OCI-LY3 (cell line): ENCODE results near the gene ETV4.

ENCODE experiments used
- H2AFZ ChIP-seq: fragments of 200-600, 300-600 bp; shearing (Covaris generic); 2 replicates; pipeline ENCODE4 v1.6.0; 2014; ENCODE audit warnings: antibody characterized with exemption, low read depth, low read length
- H3K27ac ChIP-seq: fragments of 200-600, 300-600 bp; sonication (generic); 2 replicates; pipeline ENCODE4 v1.5.1; 2014; ENCODE audit warnings: mild to moderate bottlenecking, low read length, moderate library complexity, mixed read lengths
- H3K27me3 ChIP-seq: fragments of 200-600, 300-600 bp; sonication (generic); 2 replicates; pipeline ENCODE4 v1.6.1; 2014; ENCODE audit warnings: low read depth, low read length, mixed read lengths
- H3K36me3 ChIP-seq: fragments of 200-600, 300-600 bp; sonication (generic); replicated peaks from 2 replicates; pipeline ENCODE3; 2014; ENCODE audit warnings: low read depth, low read length, mixed read lengths
- H3K4me1 ChIP-seq: fragments of 300-600, 200-600 bp; sonication (generic); 2 replicates; pipeline ENCODE4 v1.6.1; 2014; ENCODE audit warnings: low read length, mixed read lengths
- H3K4me2 ChIP-seq: fragments of 200-600, 300-600 bp; sonication (generic); 2 replicates; pipeline ENCODE4 v1.6.1; 2014; ENCODE audit warnings: low read length, mixed read lengths
- H3K4me3 ChIP-seq: fragments of 300-600, 200-600 bp; sonication (generic); 2 replicates; pipeline ENCODE4 v1.5.1; 2014; ENCODE audit warnings: antibody characterized with exemption, mild to moderate bottlenecking, low read length, moderate library complexity
- H3K79me2 ChIP-seq: fragments of 300-600, 200-600 bp; shearing (Covaris generic); 2 replicates; pipeline ENCODE4 v1.6.1; 2014; ENCODE audit warnings: mild to moderate bottlenecking, low read length, mixed read lengths
- H3K9ac ChIP-seq: fragments of 300-600, 200-600 bp; shearing (Covaris generic); 2 replicates; pipeline ENCODE4 v1.6.0; 2014; ENCODE audit warnings: mild to moderate bottlenecking, low read length, moderate library complexity
- H3K9me3 ChIP-seq: fragments of 200-600, 300-600 bp; shearing (Covaris generic); 2 replicates; pipeline ENCODE4 v1.6.1; 2014; ENCODE audit warnings: low read length, mixed read lengths; ENCODE audit not compliant: insufficient read depth
- H4K20me1 ChIP-seq: fragments of 200-600, 300-600 bp; sonication (generic); 2 replicates; pipeline ENCODE4 v1.6.1; 2016; ENCODE audit warnings: low read length, mixed read lengths; ENCODE audit not compliant: insufficient read depth
- EZH2phosphoT487 ChIP-seq: fragments of 200-600 bp; shearing (Covaris generic); IDR thresholded peaks from 2 replicates; pipeline ENCODE4 v1.6.1; 2018; ENCODE audit warnings: antibody characterized with exemption, mixed run types, low read depth
- TF ChIP-seq, protein P1 (sequence below): fragments of 200-600, 300-600 bp; sonication (generic); IDR thresholded peaks from 2 replicates; pipeline ENCODE4 v1.5.1; 2014; ENCODE audit warnings: antibody characterized with exemption, low read length, low read depth

ETV4 gene

DNA sequence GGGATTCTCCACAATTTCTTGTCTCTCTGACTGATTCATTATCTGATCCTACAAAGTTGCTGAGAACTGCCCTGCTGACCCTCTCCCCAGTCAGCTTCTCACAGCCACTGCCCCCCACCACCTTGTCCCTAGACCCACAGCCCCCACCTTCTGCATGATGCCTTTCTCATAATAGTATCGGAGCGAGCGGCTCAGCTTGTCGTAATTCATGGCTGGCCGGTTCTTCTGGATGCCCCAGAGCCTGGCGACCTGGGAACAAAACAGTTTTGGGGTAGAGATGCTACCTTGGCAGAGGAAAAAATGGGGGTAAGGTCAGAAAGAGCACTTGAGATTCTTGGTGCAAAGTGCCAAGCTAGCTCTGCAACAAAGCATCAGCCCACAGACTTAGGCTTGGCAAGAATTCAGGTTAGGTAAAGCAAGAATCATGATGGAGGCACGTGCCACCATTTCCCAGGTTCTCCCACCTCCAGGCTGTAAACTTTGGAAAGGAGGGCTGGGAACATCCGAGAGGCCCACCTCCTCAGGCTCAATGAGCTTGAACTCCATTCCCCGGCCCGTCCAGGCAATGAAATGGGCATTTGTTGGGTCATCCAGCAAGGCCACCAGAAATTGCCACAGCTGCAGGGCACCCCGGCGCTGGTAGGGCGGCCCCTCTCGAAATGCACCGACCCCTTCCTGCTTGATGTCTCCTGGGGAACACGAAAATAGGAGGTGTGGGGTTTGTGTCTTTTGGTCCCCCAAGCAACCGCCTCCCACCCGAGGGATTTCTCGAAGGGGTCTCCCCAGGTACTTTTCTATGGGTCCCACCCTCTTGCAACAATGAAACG lies 16.9 kb downstream of the ETV4 start:
- no peak overlapping the region for H3K9ac ChIP-seq

DNA sequence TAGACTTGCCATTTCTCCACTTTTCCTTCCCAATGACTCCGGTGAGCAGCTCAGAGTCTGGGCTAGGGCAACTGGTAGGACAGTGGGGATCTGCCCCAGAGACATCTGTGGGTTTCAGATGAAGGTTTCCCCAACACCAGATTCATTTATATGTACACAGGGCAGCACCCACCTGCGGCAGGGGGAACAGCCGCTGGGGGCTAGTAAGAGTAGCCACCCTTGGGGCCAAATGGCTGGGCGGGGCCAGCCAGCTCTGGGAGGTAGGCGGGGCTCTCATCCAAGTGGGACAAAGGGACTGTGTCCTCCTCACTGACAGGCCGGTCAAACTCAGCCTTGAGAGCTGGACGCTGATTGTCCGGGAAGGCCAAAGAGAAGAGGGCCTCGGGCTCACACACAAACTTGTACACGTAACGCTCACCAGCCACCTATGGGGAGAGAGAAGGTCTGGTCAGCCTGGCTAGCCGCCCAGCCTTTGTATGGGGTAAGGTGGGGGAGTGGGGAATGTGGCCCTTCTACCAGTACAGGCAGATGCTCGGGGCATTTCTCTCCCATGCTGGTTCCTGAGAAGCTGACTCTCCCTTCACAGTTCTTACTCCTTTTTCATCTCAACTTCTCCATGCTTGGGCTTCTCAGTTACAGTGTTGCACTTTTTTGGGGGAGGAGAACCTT lies 17.7 kb downstream of the ETV4 start:
- Histone ChIP-seq H3K9me3 (no peaks in the 10 kb centered on the region), H3K4me2 (no peak overlapping the region), H3K9ac (no peak overlapping the region), H4K20me1 (no peaks in the 10 kb centered on the region), H3K4me1 (no peaks in the 10 kb centered on the region), H2AFZ (no peak overlapping the region), H3K27me3 (no peaks in the 10 kb centered on the region), H3K36me3 (peaks cover 8% of the 10 kb centered on the region), H3K4me3 (no peak overlapping the region), H3K27ac (no peak overlapping the region), H3K79me2 (no peaks in the 10 kb centered on the region)
- TF ChIP-seq, protein P1, sequence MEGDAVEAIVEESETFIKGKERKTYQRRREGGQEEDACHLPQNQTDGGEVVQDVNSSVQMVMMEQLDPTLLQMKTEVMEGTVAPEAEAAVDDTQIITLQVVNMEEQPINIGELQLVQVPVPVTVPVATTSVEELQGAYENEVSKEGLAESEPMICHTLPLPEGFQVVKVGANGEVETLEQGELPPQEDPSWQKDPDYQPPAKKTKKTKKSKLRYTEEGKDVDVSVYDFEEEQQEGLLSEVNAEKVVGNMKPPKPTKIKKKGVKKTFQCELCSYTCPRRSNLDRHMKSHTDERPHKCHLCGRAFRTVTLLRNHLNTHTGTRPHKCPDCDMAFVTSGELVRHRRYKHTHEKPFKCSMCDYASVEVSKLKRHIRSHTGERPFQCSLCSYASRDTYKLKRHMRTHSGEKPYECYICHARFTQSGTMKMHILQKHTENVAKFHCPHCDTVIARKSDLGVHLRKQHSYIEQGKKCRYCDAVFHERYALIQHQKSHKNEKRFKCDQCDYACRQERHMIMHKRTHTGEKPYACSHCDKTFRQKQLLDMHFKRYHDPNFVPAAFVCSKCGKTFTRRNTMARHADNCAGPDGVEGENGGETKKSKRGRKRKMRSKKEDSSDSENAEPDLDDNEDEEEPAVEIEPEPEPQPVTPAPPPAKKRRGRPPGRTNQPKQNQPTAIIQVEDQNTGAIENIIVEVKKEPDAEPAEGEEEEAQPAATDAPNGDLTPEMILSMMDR, result no peak
- TF ChIP-seq EZH2phosphoT487, result no peak

More for the DNA sequence above, 16.9 kb downstream of the ETV4 start:
- TF ChIP-seq EZH2phosphoT487, result no peak
- TF ChIP-seq, protein P1, result no peak
- Histone ChIP-seq H4K20me1 (no peaks in the 10 kb centered on the region), H3K27me3 (no peaks in the 10 kb centered on the region), H3K4me2 (no peak overlapping the region), H3K9me3 (no peaks in the 10 kb centered on the region), H3K4me1 (no peaks in the 10 kb centered on the region), H2AFZ (no peak overlapping the region), H3K27ac (no peak overlapping the region), H3K79me2 (no peaks in the 10 kb centered on the region), H3K4me3 (no peak overlapping the region), H3K36me3 (peaks cover 4% of the 10 kb centered on the region)

DNA sequence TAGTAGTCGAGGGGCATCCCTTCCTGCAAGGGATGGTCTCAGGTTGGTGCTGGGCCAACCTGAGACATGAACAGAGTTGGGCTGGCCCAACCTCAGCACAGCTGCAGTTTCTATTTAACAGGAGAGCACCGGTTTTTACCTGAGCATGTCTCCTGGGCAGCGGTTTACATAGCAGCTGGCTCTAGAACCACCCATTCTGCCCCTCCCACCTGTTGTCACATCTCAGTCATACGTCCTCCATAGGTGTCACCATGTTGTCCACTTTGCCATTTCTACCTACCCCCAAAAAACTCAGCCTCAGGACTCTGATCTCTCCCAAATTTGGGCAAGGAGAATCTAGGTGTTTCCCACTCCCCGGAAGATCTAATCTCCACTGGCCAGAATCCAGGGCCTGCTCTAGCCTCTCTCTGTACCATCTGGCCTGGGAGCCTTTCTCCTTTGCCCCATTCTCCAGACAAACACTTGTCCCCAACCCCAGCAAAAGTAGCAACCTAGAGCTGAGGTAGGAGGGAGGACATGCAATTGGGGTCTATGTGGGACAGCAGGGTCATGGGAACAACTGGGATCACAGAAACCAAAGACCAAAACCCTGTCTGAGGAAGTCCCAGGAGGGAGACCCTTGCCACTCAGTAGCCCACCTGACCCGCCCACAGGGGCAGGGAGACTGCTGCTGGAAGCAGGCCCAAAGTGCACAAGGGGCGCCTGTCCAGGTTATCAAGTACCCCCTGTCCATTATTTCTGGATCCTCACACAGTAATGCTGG lies 19.1 kb downstream of the ETV4 start:
- no peak overlapping the region for H3K9ac ChIP-seq
- no peaks in the 10 kb centered on the region for H3K79me2 ChIP-seq
- no peak for TF ChIP-seq EZH2phosphoT487
- TF ChIP-seq, protein P1, result no peak
- no peaks in the 10 kb centered on the region for H3K27me3 ChIP-seq
- H2AFZ ChIP-seq, result no peak overlapping the region
- peaks cover 16% of the 10 kb centered on the region for H3K36me3 ChIP-seq
- H3K4me2 ChIP-seq, result no peak overlapping the region
- no peak overlapping the region for H3K27ac ChIP-seq
- no peak overlapping the region for H3K4me3 ChIP-seq
- no peaks in the 10 kb centered on the region for H3K9me3 ChIP-seq
- H4K20me1 ChIP-seq, result no peaks in the 10 kb centered on the region
- H3K4me1 ChIP-seq, result no peaks in the 10 kb centered on the region
